HG03025 (cell line): ENCODE measurements around the gene ZMYND10.

ENCODE experiments used
- ATAC-seq: cut with Tn5 transposase; IDR thresholded peaks from one replicate; pipeline ENCODE4 v1.9.1; 2021; ENCODE audit warnings: mild to moderate bottlenecking, moderate library complexity; ENCODE audit not compliant: unreplicated experiment, low FRiP score

ZMYND10 gene

DNA sequence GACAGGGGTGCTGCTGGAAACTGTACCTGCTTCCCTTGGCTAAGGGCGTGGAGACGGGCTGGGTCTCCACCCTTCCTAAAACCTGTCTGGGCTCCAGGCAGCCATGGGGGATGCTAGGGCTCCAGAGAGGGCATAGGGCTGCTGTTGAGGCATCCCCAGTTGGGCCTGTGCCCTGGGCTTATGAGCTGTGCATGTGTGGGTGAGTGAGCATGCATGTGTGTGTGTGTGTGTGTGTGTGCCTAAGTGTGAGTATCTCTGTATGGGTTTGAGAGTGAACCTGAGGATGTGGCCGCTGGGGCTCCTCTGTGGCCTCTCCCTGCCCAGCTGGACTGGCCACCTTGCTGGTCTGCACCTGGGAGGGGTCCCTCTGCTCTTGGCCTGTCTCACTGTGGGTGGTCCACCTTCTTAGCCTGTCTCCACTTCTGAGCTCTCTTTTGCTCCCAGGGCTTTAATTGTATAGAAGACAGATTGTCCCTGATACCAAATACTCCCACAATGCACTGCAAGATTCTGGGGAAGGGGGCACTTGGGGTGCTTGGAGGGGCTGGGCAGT, 25.7 kb upstream of the ZMYND10 start:
- no peak for ATAC-seq

DNA sequence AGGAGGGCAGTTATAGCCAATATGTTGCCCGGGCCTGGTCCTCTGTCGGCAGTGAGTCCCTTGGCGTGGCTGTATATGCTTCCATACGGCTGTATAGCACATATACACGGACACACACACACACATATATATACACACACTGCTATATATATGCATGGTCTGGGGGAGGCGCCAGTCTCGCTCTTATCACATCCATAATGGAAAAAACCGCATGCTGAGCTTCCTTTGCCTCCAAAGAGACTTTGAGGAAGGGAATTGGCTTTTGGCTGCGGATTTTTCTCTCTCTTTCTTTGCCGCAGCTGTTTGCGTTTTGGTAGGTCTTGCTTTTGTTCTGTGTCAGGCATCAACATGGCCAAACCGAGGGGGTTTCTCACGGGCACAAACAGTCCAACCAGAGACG, 25.1 kb upstream of the ZMYND10 start:
- ATAC-seq = no peak

DNA sequence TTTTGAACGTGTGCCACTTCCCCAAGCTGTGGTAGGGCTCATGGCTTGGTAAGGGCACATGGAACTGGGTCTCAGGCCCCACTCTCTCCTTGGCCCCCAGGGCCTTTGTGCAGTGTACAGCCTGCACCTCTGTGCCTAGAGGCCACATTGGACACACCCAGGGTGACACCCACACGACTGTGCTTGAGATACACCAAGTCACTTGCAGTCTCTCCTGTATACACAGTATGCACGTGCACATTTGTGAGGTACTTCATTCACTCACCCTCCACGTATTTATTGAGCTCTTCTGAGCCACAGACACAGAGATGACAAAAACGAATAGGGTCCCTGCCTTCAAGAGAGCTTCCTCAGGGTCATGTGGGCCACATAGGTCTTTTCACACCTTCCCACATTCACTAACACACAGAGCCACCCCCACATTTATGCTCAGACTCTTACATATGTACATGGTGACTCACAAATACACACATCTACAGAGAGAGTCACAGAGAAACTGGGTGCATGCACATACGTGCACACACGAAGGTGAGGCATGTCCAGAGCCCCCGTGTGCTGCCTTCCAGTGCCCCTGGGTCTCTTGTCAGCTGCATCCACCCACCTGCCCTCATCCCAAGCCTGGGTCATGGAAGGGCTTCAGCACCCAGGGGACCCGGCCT, 23.6 kb upstream of the ZMYND10 start:
- no peak for ATAC-seq

DNA sequence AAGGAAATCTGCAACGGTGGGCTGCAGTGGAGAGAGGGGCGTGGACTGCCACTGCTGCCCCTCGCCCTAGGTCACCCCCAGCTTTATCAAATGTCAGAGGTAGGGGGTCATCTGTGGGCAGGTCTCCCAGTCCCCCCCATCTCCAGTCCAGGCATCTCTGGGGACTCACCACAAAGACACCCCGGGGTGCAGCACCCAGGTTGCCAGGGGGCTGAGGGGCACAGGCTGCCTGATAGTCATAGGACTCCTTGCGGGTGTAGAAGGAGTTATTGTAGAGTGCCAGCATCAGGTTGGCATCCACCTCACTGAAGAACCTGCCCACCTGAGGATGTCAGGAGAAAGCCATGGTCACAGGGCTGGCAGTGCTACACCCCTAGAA, 20.3 kb upstream of the ZMYND10 start:
- no peak for ATAC-seq

DNA sequence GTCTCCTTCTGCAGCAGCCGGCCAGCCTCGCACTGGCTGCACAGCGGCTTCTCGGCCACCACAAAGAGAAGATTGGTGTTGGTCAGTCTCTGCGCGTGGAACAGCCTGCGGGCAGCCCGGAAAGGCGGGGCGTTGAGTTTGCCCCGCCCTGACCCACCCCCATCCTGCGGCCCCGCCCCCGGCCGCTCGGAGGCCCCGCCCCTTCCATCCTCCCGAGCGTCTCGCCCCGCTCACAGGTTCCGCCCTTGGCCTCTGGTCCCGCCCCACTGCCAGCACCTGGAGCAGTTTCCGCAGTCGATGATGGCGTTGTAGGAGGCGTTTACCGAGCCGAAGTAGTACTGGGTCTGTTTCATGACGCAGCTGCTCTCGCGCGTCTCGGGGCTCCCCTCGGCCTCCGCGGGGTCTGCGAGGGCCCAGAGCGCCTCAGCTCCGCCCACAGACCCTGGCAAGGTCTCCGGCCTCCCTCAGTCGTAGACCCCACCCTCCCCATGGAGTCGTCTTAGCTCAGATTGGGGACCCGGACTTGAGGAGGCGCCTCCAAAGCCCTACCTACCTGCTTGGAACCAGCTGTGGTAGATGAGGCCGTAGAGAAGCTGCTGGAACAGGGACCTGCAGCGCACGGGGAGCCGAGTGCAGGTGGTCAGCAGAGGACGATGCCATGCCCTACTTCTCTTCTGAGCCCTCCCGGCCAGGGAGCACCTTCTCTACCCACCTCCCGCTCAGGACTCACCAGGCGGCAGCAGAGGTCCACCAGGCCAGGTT, 19.7 kb upstream of the ZMYND10 start:
- ATAC-seq = peak; percentile 90

DNA sequence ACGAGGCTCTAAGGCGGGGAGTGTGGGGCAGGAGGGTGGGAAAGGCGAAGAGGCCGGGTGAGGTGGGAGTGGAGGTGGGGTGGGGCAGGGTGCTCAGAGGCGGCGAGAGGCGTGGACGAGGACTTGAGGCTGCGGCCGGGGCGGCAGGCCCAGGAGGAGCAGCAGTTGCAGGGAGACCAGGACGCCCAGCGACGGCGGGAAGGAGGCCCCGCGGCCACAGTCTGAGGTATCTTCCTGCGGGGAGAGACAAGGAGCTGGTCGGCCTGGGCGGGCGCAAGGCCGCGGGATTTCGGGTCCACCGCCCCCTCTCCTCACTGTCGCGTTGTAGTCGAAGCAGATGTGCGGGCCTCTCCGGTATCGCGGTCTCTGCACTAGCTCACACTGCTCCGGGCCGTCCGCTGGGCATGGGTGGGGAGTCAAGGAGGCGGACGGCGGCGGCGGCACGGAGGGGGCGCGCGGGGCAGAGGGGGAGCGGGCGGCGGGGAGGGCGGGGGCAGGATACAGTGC, 19.1 kb upstream of the ZMYND10 start:
- ATAC-seq = no peak

DNA sequence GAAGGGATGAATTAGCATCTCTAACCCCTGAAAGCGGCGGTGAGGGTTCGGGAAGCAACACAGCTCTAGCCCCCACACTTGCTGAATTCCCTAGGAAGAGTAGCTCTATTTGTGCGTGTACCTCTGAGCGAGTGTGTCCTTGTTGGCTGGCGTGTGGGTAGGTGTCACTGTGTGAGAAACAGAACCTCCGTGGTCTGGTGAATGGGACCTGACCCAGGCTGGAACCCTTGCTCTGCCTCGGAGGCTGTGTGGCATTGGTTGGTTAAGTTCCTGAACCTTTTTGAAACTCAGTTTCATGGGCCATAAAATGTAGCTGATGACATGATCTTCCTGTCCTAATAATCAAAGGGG, 14.2 kb upstream of the ZMYND10 start:
- no peak for ATAC-seq

DNA sequence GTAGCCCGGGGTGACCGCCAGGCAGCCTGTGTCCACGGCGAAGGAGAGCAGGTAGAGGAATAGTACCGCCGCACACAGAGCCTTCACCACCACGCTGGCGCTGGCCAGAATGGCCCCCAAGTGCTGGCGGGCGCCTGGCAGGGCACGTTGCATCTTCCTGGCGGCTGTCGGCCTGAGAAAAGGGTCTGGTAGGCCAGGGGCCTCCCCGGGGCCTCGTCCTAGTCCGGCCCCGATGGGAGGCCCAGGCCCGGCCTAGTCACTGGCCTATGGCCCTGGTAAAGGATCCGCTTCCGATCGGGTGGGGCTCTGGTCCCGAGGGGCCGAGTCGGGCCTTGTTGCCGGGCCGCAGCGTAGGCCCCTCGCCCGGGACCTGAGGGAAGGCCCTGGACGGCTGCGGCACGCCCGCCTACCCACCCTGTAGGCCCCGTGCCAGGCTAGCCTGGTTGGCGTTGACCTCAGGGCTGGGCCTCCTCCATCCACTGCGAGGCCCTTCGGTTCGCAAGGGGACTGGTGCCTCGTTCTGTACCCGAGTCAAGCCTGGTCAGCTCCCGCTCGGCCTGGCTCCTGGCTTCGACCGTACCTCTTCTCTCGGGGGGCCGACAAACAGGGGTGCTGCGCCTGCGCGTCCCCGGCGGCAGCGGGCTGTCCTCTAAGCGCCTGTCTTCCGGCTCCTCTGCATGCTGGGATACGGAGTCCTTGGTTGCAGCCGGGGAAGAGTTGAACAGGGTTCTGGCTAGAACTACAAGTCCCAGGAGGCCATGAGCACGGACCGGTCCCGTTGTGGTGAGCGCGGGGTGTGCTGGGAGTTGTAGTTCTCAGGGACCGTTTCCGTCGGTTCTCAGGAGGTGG, 13.6 kb upstream of the ZMYND10 start, which contains the start of gene TMEM115:
TMEM115 (minus strand) TSS at position 611 of the 849 bp plus-strand sequence; CDS start at position 153, 458 bp downstream.
- ATAC-seq = peak; percentile 99

DNA sequence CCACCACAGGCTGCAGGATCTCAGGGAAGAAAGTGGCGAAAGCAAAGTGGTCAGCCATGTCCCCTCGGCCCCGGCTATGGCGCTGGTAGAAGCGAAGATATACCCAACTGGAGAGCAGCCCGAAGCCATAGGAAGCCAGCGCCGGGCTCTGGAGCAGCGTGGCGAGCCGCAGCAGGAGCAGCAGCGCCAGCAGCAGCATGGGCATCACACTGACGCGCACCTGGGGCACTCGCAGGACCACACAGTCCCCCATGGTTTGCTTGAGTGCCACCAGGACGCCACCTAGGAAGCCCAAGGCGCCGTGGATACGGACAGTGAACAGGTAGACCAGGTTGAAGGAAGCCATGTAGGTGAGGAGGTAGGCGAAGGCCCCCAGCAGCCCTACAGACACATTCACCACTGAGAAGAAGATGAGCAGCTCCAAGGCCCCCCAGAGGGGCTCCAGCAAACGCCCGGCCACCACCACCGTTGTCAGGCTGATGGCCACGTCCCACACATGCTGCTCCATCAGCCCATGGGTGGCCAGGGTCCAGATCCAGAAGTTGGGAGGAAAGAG, 12.9 kb upstream of the ZMYND10 start:
- no peak for ATAC-seq

DNA sequence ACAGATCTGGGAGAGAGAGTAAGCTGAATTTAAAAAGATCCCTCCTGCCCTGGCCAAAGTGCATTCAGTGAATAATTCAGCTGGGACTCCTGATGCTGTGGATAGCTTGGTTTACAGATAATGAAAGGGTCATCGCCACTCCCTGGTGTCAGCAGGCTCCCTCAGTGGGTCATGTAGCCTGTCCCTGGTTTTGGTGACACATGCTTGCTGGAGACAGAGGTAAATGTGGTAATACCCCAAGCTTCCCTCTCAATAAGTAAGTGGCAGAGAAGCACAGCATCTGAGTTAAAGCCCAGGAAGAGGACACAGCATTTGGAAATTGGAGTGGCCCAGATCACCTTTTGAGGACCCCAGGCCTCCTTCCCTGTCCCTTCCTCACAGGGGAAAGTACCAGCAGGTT, 11.9 kb upstream of the ZMYND10 start:
- ATAC-seq = no peak

DNA sequence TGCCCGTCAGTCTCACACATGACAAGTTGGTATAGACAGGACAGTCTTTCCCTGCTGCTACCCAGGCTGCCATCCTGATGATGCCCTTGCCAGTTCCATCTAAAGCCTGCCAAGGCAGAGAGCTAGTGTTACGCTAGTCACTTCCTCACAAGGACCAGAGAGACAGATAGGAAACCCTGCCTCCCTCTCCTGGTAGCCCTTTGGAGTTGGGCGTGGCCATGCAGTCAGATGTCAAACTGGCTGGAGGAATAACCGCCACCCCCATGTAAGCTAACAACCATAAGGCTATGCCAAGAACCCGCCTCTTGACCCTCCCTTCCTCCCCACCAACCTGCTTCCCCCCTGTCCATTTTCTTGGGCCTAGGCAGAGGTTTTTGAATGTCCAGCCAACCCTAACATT, 11.0 kb upstream of the ZMYND10 start:
- ATAC-seq = no peak

DNA sequence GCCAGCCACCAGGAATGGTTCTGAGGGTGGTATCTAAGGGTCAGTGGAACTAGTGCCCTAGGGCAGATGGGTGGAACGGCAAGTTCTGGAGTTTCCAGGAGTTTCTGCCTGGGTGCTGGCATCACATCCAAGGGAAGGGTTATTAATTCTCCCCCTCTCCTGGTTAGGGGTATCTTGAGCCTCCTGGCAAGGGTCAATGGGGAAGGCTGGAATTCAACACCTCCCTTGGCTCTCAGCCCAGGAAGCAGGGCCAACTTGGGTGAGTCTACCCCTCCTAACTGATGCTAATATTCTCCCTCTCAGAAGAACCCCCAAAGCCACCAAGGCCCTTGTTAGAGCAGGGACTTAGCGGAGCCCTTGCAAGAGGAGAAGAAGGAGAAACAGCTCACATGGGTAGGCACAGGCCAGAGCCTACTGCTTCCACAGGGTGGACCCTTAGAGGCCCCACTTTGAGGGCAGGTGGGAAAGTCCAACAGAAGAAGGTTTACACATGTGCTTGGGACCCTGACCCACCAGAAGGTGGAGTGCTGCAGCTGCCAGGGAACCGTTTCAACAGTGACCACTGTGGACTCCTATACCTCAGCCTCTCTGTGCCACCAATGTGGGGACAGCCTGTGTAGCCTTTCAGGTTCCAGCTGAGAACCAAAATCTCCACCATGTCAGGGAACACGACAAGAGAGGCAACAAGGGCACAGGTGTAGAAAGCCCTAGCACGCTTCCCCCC, 10.5 kb upstream of the ZMYND10 start:
- ATAC-seq = no peak

DNA sequence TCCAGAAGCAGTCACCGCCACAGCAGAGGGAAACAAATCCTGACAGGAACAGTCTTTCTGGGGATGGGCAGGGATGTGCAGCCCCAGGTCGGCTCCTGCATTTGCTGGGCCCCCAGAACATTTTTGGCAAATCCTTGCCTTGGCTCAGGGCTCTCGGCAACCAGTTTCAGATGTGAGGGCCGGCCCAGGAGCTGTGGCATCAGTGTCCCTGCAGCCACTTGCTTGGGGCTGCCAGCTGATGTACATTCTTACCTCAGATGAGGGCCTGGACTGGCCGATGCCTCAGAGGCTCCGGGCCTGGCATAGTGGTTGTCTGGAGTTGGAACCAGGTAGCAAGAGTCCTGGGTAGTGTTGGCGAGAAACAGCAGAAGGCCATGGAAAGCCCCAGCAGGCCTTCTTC, 9.3 kb upstream of the ZMYND10 start:
- no peak for ATAC-seq

DNA sequence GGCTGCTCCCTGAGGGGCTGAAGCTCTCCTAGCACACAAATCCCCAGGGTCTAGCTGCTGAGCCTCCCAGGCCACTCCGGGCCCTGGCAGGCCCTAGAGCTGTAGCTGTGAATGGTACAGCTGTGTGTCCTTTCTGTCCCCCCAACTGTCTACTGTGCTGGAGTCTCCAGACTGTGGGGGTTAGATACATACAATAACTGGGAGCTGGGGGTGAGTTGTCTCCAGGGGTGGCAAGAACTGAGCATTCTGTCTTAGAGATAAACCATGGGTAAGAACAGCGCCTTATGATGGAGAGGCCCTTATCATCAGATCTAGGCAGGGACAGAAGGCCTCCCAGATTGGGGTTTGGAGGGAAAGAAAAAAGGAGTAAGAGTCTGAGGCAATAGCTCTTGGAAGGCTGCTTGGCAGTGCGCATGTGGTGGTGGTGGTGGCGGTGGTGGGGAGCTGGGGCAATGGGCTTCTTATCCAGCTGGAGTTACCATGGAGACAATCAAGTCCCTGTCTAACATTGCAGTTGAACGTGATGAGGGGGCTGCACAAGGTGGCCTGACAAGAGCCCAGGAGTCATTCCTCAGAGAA, 8.7 kb upstream of the ZMYND10 start:
- no peak for ATAC-seq

DNA sequence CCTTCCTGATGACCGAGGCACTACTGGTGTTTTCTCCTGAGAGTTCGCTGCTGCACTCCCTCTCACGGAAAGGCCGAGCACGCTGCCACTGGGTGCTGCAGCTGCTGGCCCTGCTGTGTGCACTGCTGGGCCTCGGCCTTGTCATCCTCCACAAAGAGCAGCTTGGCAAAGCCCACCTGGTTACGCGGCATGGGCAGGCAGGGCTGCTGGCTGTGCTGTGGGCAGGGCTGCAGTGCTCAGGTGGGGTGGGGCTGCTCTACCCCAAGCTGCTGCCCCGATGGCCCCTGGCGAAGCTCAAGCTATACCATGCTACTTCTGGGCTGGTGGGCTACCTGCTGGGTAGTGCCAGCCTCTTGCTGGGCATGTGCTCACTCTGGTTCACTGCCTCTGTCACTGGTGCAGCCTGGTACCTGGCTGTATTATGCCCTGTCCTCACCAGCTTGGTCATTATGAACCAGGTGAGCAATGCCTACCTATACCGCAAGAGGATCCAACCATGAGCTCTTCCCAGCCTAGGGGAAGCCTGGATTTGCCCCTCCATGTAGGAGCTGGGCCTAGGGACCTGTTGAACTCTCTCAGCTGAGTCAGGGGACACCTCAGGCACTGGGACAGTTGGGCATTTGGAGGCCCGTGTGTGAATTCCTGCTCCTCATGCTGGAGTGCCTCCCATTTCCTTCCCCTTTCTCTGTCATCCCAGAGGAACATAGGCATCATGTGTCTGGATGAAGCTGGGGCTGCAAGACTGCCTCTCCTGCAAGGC, 7.9 kb upstream of the ZMYND10 start:
- ATAC-seq = no peak

DNA sequence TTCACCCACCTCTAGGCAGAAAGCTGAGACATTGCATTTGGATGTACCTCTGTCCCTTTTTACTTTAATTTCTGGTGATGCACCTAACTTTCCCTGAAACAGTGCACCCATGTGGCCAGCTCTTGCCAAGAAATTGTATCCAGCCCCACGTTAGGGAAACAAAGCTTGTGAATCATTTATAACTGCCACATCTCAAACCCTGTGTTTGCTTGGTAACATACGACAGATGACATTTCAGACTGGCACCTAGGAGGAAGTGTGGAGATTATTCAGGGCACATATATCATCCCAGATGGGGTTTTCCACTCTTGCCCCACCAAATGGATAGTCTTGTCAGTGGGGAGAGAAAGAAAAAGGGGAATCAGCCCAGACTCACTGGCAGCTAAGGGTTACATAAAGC, 7.2 kb upstream of the ZMYND10 start:
- ATAC-seq = no peak

DNA sequence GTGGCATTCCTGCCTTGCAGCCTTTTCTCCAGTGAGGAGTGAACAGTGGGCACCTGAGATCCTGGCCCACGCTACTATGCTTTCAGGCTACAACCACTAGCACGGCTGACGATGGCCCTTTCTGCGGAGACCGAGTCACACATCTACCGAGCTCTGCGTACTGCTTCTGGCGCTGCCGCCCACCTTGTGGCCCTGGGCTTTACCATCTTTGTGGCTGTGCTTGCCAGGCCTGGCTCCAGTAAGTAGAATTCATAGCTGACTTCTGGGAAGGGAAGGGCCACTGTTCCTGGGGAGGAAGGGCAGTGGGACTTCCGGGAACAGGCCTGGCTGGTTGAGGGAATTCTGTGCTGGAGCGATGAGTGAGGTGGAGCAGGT, 5.8 kb upstream of the ZMYND10 start:
- ATAC-seq = no peak

DNA sequence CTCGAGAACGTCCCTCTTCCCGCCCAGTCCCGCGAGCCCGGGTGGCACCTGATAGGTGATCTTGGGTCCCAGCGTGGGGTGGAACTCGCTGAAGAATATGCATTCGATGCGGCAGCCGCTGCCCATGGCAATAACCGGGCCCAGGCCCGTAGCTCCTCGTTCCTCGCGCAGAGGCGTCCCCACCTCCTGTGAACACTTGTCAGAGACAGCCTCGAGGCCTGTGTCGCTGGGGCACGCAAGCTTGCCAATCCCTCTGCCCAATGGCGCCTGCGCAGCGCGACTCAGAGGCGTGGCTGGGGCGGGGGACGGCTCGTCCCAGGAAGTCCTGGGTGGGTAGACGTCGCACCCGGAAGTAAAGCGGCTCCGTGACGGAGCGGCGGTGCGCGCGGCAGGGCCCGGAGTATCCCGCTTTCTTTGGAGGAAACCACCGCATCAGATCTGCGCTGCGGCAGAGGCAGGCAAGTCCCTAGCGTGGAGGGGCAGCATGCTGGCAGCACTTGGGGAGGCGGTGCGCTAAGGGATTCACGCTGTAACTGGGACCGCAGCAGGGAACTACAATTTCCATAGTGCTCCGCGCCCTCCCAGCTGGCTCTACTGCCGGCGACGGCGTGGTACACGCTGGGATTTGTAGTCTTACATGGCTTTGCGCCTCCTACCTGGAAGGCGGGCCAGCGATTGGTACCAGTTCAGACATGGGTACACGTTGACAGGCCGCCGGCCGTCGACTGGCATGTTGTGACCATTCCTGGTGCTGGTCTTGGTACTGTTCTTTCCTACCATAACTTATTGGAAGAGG, 5.2 kb upstream of the ZMYND10 start, which contains the start of the genes CYB561D2 and NPRL2:
CYB561D2 (plus strand) TSS at position 336 of the 796 bp plus-strand sequence. CDS start 572 bp downstream, outside the sequence.
NPRL2 (minus strand) TSS at position 249 of the 796 bp plus-strand sequence; CDS start at position 126, 123 bp downstream.
- ATAC-seq = peak; percentile 77
